Measurements from ENCODE around the gene FGF2.
"Not testable (repeated sequence)": the region's sequence is repeated elsewhere in the genome, so short reads cannot be mapped to it uniquely, and the experiment has no call there.

FGF2 gene

DNA sequence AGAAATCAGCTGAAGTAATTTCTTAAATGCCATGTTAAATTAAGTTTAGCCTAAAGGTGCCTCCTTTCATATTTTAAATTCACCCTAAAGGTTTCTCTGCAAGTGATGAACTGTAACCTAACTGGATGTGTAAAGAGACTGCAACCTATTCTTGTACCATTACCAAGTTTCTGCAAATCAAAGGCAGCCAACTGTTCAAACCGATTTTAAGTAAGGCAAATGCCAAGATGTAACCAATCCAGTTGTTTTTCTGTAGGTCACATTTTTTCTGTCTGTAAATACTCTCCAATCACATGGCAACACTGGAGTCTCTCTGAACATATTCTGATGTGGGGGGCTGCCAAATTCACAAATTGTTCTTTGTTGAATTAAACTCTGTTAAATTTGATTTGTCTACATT, 42.4 kb upstream of the FGF2 start:
- Histone ChIP-seq H3K9me3 (no peaks in the 10 kb centered on the region), H3K27ac (no peak overlapping the region), H3K4me1 (ENCODE audit: control insufficient read depth in 1 of 2, insufficient read depth in 1 of 2, low read depth in 1 of 2, low read length in 1 of 2) (no peaks in the 10 kb centered on the region)

DNA sequence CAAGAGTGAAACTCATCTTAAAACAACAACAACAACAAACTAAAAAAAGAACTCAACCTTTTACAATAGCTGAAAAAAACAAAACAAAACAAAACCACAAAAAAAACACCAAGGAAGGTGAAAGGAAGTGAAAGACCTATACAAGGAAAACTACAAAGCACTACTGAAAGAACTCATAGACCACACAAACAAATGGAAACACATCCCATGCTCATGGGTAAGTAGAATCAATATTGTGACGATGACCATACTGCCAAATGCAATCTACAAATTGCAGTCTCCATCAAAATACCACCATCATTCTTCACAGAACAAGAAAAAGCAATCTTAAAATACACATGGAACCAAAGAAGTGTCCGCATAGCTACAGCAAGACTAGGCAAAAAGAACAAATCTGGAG, 41.5 kb upstream of the FGF2 start:
- Histone ChIP-seq H3K36me3 (no peaks in the 10 kb centered on the region), H3K4me1 (ENCODE audit: control insufficient read depth in 1 of 2, insufficient read depth in 1 of 2, low read depth in 1 of 2, low read length in 1 of 2) (no peaks in the 10 kb centered on the region), H3K27ac (no peak overlapping the region), H3K27me3 (no peaks in the 10 kb centered on the region), H3K9me3 (no peaks in the 10 kb centered on the region), H3K4me3 (ENCODE audit: low read depth in 1 of 2, low read length in 1 of 2) (no peak overlapping the region)
- TF ChIP-seq, protein P1, sequence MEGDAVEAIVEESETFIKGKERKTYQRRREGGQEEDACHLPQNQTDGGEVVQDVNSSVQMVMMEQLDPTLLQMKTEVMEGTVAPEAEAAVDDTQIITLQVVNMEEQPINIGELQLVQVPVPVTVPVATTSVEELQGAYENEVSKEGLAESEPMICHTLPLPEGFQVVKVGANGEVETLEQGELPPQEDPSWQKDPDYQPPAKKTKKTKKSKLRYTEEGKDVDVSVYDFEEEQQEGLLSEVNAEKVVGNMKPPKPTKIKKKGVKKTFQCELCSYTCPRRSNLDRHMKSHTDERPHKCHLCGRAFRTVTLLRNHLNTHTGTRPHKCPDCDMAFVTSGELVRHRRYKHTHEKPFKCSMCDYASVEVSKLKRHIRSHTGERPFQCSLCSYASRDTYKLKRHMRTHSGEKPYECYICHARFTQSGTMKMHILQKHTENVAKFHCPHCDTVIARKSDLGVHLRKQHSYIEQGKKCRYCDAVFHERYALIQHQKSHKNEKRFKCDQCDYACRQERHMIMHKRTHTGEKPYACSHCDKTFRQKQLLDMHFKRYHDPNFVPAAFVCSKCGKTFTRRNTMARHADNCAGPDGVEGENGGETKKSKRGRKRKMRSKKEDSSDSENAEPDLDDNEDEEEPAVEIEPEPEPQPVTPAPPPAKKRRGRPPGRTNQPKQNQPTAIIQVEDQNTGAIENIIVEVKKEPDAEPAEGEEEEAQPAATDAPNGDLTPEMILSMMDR (IDR thresholded peaks at IDR 0.05): no peak

More for the DNA sequence above, 42.4 kb upstream of the FGF2 start:
- Histone ChIP-seq H3K36me3 (no peaks in the 10 kb centered on the region), H3K27me3 (no peaks in the 10 kb centered on the region), H3K4me3 (ENCODE audit: low read depth in 1 of 2, low read length in 1 of 2) (no peak overlapping the region)
- TF ChIP-seq, protein P1 (IDR thresholded peaks at IDR 0.05): no peak

DNA sequence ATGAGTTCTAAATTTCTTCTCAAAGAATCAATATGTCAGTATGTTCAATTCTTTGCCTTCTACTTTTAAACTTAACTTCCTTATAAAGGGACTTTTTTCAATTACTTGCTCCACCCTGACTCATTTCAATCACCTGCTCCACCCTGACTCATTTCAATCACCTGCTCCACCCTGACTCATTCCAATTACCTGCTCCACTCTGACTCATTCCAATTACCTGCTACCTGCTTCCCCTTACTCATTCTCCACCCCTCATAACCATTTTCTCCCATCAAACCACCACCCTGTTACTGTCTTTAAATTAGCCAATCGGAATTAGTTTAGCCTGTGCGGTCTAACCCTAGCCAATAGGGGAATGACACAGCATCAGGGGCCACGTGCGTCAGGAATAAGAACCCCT, 40.3 kb upstream of the FGF2 start:
- not testable (repeated sequence) for H3K4me3 ChIP-seq (ENCODE audit: low read depth in 1 of 2, low read length in 1 of 2); H3K27ac ChIP-seq; H3K27me3 ChIP-seq; H3K36me3 ChIP-seq; H3K4me1 ChIP-seq (ENCODE audit: control insufficient read depth in 1 of 2, insufficient read depth in 1 of 2, low read depth in 1 of 2, low read length in 1 of 2); H3K9me3 ChIP-seq

DNA sequence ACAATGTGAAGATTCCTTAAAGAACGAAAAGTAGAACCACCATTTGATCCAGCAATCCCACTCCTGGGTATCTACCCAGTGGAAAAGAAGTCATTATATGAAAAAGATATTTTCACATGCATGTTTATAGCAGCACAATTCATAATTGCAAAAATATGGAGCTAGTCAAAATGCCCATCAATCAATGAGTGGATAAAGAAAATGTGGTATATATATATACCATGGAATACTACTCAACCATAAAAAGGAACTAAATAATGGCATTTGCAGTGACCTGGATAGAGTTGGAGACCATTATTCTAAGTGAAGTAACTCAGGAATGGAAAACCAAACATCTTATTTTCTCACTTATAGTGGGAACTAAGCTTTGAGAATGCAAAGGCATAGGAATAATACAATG, 39.7 kb upstream of the FGF2 start:
- H3K36me3 ChIP-seq; H3K4me3 ChIP-seq (ENCODE audit: low read depth in 1 of 2, low read length in 1 of 2); H3K9me3 ChIP-seq; H3K4me1 ChIP-seq (ENCODE audit: control insufficient read depth in 1 of 2, insufficient read depth in 1 of 2, low read depth in 1 of 2, low read length in 1 of 2); H3K27me3 ChIP-seq; H3K27ac ChIP-seq: not testable (repeated sequence)

DNA sequence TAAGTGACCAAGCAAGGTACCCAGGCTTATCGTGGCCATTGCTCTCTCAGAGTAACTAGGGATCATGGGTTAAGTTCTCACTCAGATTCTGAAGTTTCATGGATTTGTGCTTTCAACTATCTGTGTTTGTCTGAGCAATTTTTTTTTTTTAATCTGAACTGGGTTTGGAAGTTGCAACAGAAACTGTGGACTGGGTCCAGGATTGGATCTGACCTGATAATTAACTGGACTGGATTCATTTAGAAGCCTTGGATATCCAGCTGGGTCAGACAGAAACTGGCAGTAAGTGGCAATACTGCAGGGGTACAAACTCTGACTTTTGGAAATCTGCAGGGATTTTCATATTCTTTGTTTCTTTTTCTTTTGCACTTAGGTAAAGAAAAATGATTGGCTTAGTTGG, 38.7 kb upstream of the FGF2 start:
- H3K27ac ChIP-seq: no peak overlapping the region
- no peak overlapping the region for H3K4me3 ChIP-seq (ENCODE audit: low read depth in 1 of 2, low read length in 1 of 2)
- H3K36me3 ChIP-seq: no peaks in the 10 kb centered on the region
- H3K4me1 ChIP-seq (ENCODE audit: control insufficient read depth in 1 of 2, insufficient read depth in 1 of 2, low read depth in 1 of 2, low read length in 1 of 2): no peaks in the 10 kb centered on the region
- H3K9me3 ChIP-seq: no peaks in the 10 kb centered on the region
- H3K27me3 ChIP-seq: no peaks in the 10 kb centered on the region
- TF ChIP-seq, protein P1 (IDR thresholded peaks at IDR 0.05): no peak

DNA sequence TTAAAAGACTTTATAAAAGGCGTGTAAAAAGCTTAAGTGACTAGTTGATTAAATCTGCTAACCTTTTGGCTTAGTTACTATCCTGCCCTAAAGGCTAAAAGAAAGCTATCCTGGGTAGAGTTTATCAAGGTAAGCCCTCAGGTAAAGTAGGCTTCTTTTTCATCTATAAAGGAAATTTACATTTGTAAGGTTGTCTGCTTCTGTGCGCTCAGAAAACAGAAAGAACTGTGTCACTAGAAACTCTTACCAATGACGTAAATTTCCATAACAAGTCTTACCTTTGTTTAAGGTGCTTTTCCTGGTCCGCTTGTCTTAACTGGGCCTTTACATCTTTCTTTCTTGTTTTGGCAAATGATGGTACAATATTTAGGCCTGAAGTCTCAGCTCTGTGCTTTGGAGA, 37.7 kb upstream of the FGF2 start:
- H3K36me3 ChIP-seq: no peaks in the 10 kb centered on the region
- H3K27me3 ChIP-seq: no peaks in the 10 kb centered on the region

More for the DNA sequence above, 37.7 kb upstream of the FGF2 start:
- TF ChIP-seq, protein P1 (IDR thresholded peaks at IDR 0.05): no peak
- Histone ChIP-seq H3K9me3 (no peaks in the 10 kb centered on the region), H3K4me1 (ENCODE audit: control insufficient read depth in 1 of 2, insufficient read depth in 1 of 2, low read depth in 1 of 2, low read length in 1 of 2) (no peaks in the 10 kb centered on the region), H3K27ac (no peak overlapping the region), H3K4me3 (ENCODE audit: low read depth in 1 of 2, low read length in 1 of 2) (no peak overlapping the region)
